DOHH2 (cell line): ENCODE results near the gene COL27A1.

ENCODE experiments used
- CTCF ChIP-seq: fragments of 200-600 bp; sonication (generic); IDR thresholded peaks from one replicate; pipeline ENCODE4 v1.5.1; 2014; ENCODE audit warnings: antibody characterized with exemption, mild to moderate bottlenecking, low read depth, low read length; ENCODE audit not compliant: poor library complexity, severe bottlenecking
- EZH2phosphoT487 ChIP-seq: fragments of 200-600 bp; sonication (generic); IDR thresholded peaks from 2 replicates; pipeline ENCODE4 v1.6.1; 2017; ENCODE audit warnings: borderline replicate concordance, mild to moderate bottlenecking, antibody characterized with exemption, low read length, moderate library complexity, mixed read lengths

GRCh38 chr9:114250235-114250568 lies 94.9 kb downstream of the COL27A1 start:
- no peak for TF ChIP-seq CTCF
- TF ChIP-seq EZH2phosphoT487: no peak
